IPS-18c (cell line): ENCODE results near the gene OPA3.
A peak's percentile ranks its signal among the peaks of the same experiment; 100 is the strongest.

Source experiments
- H3K4me3 ChIP-seq: 2 replicates; pipeline ENCODE4 v1.7.0; 2013; ENCODE audit warnings: low read depth, mild to moderate bottlenecking, low read length, moderate library complexity; ENCODE audit not compliant: insufficient read depth
- H3K9me3 ChIP-seq: one replicate; pipeline ENCODE4 v1.6.1; 2013; ENCODE audit warnings: mild to moderate bottlenecking, low read length, moderate library complexity; ENCODE audit not compliant: control insufficient read depth, insufficient read depth

Gene OPA3

GRCh38 chr19:45547211-45547770 is 37.3 kb downstream of the OPA3 start:
- Histone ChIP-seq H3K4me3 (no peak overlapping the region), H3K9me3 (peaks cover 2% of the 10 kb centered on the region)

GRCh38 chr19:45542234-45542668 is 42.4 kb downstream of the OPA3 start:
- peaks cover 2% of the 10 kb centered on the region for H3K9me3 ChIP-seq
- no peak overlapping the region for H3K4me3 ChIP-seq

GRCh38 chr19:45539459-45539858 is 45.1 kb downstream of the OPA3 start:
- Histone ChIP-seq H3K4me3 (no peak overlapping the region), H3K9me3 (no peaks in the 10 kb centered on the region)

- no peak overlapping the region for H3K4me3 ChIP-seq
Measured at GRCh38 chr19:45531349-45531748, 53.3 kb downstream of the OPA3 start.

GRCh38 chr19:45529420-45529785 is 55.2 kb downstream of the OPA3 start:
- H3K4me3 ChIP-seq: peak overlapping the region; percentile 61
- no peaks in the 10 kb centered on the region for H3K9me3 ChIP-seq

More at GRCh38 chr19:45531349-45531748, 53.3 kb downstream of the OPA3 start:
- no peaks in the 10 kb centered on the region for H3K9me3 ChIP-seq

GRCh38 chr19:45528744-45529419 is 55.7 kb downstream of the OPA3 start:
- Histone ChIP-seq H3K4me3 (peak overlapping the region; percentile 61), H3K9me3 (no peaks in the 10 kb centered on the region)

GRCh38 chr19:45528149-45528743 is 56.4 kb downstream of the OPA3 start:
- Histone ChIP-seq H3K4me3 (peak overlapping the region; percentile 61), H3K9me3 (no peaks in the 10 kb centered on the region)

- no peaks in the 10 kb centered on the region for H3K9me3 ChIP-seq
- peak overlapping the region; percentile 61; the same call in 1 of the 2 replicates for H3K4me3 ChIP-seq
Measured at GRCh38 chr19:45527731-45528130, 56.9 kb downstream of the OPA3 start.

GRCh38 chr19:45526971-45527370 is 57.6 kb downstream of the OPA3 start:
- H3K9me3 ChIP-seq: no peaks in the 10 kb centered on the region
- no peak overlapping the region for H3K4me3 ChIP-seq

- H3K4me3 ChIP-seq: no peak overlapping the region
- H3K9me3 ChIP-seq: no peaks in the 10 kb centered on the region
Measured at GRCh38 chr19:45526143-45526542, 58.5 kb downstream of the OPA3 start.

- Histone ChIP-seq H3K4me3 (no peak overlapping the region), H3K9me3 (no peaks in the 10 kb centered on the region)
Measured at GRCh38 chr19:45524575-45525129, 60.0 kb downstream of the OPA3 start.

GRCh38 chr19:45523642-45524256 is 60.9 kb downstream of the OPA3 start:
- Histone ChIP-seq H3K9me3 (no peaks in the 10 kb centered on the region), H3K4me3 (no peak overlapping the region)

- Histone ChIP-seq H3K9me3 (no peaks in the 10 kb centered on the region), H3K4me3 (no peak overlapping the region)
Measured at GRCh38 chr19:45522010-45522941, 62.3 kb downstream of the OPA3 start.

GRCh38 chr19:45518469-45518826 is 66.2 kb downstream of the OPA3 start:
- Histone ChIP-seq H3K9me3 (no peaks in the 10 kb centered on the region), H3K4me3 (no peak overlapping the region)

GRCh38 chr19:45517641-45518468 is 66.7 kb downstream of the OPA3 start:
- Histone ChIP-seq H3K4me3 (no peak overlapping the region), H3K9me3 (no peaks in the 10 kb centered on the region)

GRCh38 chr19:45517238-45517637 is 67.4 kb downstream of the OPA3 start:
- Histone ChIP-seq H3K4me3 (no peak overlapping the region), H3K9me3 (no peaks in the 10 kb centered on the region)
